ENCODE data around the gene TREML2.

DNA sequence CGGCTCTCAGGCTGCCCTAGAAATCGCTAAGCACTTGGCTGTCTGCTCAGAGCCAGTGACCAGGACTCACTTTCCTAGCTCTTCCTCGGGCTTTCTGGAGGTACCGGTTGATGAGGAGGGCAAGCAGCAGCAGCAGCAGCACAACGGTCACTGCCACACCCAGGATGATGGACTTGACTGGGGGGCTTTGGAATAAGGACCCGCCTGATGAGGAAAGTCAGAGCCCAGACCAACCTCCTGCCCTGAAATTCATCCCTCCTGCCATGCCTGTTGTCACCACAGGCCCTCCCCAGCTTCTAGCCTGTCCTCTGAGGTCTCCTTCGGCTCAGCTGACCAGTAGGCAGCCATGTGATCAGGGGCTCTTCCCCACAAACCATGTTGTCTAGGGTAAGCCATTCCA lies 16.2 kb downstream of the TREML2 start:
- no peak for TF ChIP-seq SUZ12 (IDR thresholded peaks at IDR 0.05; ENCODE audit: low read length)
- no peak for TF ChIP-seq HDAC6 (IDR thresholded peaks at IDR 0.05; ENCODE audit: low read depth, low read length)
- no peak for TF ChIP-seq SIN3A (conservative IDR thresholded peaks at IDR 0.05 in 1 of 2, IDR thresholded peaks at IDR 0.05 in 1 of 2; ENCODE audit: low read depth in 1 of 2, low read length in 2 of 2)
- TF ChIP-seq CHD1 (IDR thresholded peaks at IDR 0.05; ENCODE audit: low read depth, low read length) = no peak
- TF ChIP-seq, protein P1, sequence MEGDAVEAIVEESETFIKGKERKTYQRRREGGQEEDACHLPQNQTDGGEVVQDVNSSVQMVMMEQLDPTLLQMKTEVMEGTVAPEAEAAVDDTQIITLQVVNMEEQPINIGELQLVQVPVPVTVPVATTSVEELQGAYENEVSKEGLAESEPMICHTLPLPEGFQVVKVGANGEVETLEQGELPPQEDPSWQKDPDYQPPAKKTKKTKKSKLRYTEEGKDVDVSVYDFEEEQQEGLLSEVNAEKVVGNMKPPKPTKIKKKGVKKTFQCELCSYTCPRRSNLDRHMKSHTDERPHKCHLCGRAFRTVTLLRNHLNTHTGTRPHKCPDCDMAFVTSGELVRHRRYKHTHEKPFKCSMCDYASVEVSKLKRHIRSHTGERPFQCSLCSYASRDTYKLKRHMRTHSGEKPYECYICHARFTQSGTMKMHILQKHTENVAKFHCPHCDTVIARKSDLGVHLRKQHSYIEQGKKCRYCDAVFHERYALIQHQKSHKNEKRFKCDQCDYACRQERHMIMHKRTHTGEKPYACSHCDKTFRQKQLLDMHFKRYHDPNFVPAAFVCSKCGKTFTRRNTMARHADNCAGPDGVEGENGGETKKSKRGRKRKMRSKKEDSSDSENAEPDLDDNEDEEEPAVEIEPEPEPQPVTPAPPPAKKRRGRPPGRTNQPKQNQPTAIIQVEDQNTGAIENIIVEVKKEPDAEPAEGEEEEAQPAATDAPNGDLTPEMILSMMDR (IDR thresholded peaks at IDR 0.05; ENCODE audit: control extremely low read depth in 1 of 3, insufficient read depth in 1 of 3, low read depth in 1 of 3, low read length in 3 of 3) = no peak
